Measurements from ENCODE around the gene DENND4C.
A peak's percentile ranks its signal among the peaks of the same experiment; 100 is the strongest.
"Not testable (repeated sequence)": the region's sequence is repeated elsewhere in the genome, so short reads cannot be mapped to it uniquely, and the experiment has no call there.

The DENND4C gene

DNA sequence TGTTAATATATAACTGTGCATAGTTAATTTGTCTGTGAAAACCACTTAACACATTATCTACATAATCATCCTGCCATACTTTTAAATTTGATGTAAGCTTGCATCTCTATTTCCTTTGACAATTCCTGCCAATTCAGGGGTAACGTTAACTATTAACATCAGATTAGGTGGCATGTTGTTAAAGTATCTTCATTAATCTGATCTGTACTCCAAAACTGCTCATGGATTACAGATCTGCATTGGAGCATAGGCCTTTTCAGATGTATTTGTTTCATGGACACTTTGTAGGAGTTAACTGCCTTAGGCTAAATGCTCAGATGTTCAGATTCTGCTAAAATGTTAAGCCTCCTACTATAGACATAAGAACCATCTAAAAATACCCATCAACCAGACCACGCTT, 146.4 kb downstream of the DENND4C start:
- no peak for FAIRE-seq

DNA sequence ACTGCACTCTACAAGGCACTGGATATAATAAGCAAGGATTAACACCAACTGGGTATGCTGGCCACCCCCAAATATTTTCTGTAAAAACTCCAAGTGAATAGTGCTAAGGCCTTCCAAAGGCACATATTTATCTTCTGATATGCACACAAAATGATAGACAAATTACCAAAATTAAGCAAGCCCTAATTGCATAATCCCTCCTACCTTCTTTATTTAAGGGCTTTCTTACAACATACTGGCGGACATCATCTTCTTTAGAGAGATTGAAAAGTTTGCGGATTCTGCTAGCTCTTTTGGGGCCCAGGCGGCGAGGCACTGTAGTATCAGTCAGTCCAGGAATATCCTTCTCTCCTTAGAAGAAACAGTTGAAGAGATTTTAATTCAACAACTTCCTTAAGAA, 147.7 kb downstream of the DENND4C start:
- FAIRE-seq, result no peak

DNA sequence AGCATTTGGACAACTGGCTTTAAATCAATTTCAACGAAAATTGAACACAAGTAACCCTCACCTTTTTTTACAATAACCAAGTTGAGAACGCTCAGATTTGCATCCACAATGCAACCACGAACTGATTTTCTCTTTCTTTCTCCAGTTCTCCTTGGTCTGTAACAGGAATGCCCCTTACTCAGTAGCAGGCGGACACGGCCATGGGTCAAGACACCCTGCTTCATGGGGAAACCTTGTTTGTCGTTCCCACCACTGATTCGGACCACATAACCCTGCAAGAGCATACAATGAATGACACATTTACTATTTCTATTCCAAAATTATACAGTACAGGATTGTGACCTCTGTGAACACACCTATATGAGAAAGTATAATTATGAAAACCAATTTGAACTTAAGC, 148.2 kb downstream of the DENND4C start:
- FAIRE-seq, result no peak

- FAIRE-seq, result no peak
These were observed 148.8 kb downstream of the DENND4C start for GRCh38 chr9:19379283-19379682.

- FAIRE-seq, result no peak
These were observed 149.2 kb downstream of the DENND4C start for GRCh38 chr9:19379697-19380046.

- FAIRE-seq, result no peak
These were observed 150.3 kb downstream of the DENND4C start for GRCh38 chr9:19380826-19381075.

GRCh38 chr9:19381656-19382055, 151.2 kb downstream of the DENND4C start:
- no peak for FAIRE-seq

GRCh38 chr9:19385212-19385611, 154.7 kb downstream of the DENND4C start:
- not testable (repeated sequence) for FAIRE-seq

DNA sequence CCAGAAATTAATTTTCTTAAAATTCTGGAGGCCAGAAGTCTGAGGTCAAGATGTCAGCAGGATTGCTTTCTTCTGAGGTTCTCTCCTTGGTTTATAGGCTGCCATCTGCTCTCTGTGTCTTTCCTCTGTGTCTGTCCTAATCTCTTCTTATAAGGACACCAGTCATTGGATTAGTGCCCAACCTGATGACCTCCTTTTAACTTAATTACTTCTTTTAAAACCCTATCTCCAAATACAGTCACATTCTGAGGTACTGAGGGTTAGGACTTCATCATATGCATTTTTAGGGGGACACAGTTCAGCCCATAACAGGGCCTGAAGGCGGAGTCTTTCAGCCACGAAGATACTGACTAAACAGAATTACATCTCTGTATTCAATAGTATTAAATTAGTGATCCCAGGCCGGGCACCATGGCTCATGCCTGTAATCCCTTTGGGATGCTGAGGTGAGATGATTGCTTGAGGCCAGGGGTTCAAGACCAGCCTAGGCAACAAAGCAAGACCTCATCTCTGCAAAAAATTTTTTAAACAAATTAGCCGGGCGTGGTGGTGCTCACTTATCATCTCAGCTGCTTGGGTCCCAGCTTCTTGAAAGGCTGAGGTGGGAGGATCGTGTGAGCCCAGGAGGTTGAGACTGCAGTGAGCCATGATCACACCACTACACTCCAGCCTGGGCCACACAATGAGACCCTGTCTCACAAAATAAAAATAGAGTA, 155.5 kb downstream of the DENND4C start:
- no peak for FAIRE-seq

- no peak for FAIRE-seq
These were observed 156.1 kb downstream of the DENND4C start for GRCh38 chr9:19386502-19387044.

- FAIRE-seq, result no peak
These were observed 156.8 kb downstream of the DENND4C start for GRCh38 chr9:19387317-19387716.

- not testable (repeated sequence) for FAIRE-seq
These were observed 159.0 kb downstream of the DENND4C start for GRCh38 chr9:19389539-19389938.

DNA sequence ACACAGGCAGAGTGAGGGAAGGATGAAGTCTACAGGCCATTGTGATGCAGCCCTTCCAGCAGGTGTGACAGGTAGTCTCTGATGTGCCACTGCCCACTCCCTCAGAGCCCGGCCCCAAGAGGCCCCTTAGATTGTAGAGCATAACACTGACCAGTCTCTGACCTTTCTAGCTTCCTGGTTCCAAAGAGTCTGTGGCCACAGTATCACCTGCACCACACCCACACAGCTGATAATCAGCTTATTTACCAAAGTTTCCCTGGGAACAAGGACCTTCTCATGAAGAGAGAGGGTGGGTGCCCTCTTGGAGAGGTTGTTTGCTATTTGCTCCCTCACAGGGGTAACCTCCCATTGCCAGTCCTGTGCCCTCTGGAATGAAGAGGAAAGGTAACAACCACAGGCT, 167.4 kb downstream of the DENND4C start:
- no peak for FAIRE-seq

GRCh38 chr9:19403231-19403630, 172.7 kb downstream of the DENND4C start:
- not testable (repeated sequence) for FAIRE-seq

GRCh38 chr9:19404283-19405075, 174.0 kb downstream of the DENND4C start:
- FAIRE-seq, result no peak

DNA sequence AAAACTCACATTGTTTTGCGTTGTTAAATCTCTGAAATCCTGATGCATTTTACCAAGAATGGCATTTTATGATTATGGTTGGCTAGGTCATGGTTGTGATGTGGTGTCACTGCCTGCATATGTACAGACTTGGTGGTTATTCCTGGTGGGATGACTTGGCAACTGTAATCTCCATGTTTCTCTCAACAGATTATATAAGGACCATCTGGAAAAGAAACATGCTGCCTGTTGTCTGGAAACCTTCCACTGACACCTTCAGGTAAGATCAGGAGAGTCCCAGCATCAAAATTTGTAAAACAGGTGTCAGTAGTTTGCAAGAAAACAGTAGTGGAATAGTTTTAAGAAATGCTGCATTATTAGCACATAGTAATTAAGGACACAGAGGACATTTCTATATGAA, 175.3 kb downstream of the DENND4C start:
- no peak for FAIRE-seq

GRCh38 chr9:19408316-19408692, 177.8 kb downstream of the DENND4C start:
- no peak for FAIRE-seq

DNA sequence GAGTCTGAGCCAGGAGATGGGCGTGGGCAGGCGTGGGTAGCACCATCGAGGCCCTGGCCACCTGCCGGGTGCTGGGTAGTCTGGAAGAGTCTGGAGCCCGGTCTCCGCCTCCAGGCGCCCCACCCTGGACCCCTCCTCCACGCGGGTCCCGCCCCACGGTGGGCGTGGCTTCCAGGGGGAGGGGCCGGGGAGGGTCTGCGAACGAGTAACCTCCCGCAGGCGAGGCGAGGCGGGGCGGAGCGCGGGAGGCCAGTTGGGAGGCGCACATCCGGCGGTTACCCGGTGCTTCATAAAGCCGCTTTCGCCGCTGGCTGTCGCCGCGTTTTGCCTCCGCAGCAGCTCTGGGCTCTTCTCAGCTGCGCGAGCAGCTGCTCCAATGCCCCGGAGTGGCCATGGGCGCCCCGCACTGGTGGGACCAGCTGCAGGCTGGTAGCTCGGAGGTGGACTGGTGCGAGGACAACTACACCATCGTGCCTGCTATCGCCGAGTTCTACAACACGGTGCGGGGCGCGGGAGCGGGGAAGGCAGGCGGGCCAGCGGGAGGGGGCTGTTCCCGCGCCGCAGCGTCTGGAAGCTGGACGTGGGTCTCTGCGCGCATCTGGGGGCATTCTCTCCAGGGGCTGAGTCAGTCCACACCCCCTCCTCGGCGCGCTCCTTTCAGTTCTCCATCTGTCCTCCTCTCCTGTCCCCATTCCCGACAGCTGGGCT, 178.4 kb downstream of the DENND4C start, which contains the start of gene ACER2:
Gene ACER2, plus strand, starts transcription at position 317 of the 708 bp plus-strand sequence. Its CDS starts 76 bp downstream, at position 393.
- FAIRE-seq, result peak; percentile 80

- no peak for FAIRE-seq
These were observed 179.1 kb downstream of the DENND4C start for GRCh38 chr9:19409401-19410194.

GRCh38 chr9:19410195-19410503, 179.7 kb downstream of the DENND4C start:
- FAIRE-seq, result no peak

DNA sequence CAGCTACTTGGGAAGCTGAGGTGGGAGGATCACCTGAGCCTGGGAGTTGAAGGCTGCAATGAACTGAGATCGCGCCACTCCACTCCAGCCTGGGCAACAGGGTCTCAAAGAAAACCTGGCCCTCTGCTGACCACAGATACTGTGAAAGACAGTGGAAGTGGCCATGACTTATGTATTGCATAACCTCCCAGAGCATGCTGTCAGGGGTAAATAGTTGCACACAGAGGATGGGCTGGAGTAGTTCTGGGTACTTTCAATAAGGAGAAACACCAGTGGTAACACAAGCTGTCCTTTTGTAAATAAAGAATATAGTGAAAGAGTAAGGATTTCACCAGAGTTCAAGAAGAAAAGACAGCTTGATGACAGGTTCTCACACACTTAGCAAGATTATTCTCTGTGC, 180.1 kb downstream of the DENND4C start:
- FAIRE-seq, result no peak

- no peak for FAIRE-seq
These were observed 180.8 kb downstream of the DENND4C start for GRCh38 chr9:19411316-19411715.

DNA sequence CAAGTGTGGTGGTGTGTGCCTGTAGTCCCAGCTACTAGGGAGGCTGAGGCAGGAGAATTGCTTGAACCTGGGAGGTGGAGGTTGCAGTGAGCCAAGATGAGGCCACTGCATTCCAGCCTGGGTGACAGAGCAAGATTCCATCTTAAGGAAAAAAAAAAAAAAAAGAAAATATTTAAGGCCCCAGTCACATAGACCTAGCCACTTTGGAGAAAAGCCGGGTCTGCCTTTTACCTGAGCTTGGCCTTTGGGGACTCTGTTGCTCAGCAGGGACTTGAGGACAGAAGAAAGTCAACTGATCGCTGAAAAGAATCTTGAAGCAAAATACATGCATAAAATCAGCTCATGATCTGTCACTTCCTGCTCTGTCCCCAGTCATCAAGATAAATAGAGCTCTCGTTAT, 183.0 kb downstream of the DENND4C start:
- FAIRE-seq, result not testable (repeated sequence)
